Neural progenitor cell (in vitro differentiated cells): ENCODE measurements around the gene PEX6. TPM values are rescaled to one million over a fixed set of nuclear protein-coding genes. Genes with fewer than 3 reads are reported as not detected.
A peak's percentile ranks its signal among the peaks of the same experiment; 100 is the strongest.
"Not testable (repeated sequence)": the region's sequence is repeated elsewhere in the genome, so short reads cannot be mapped to it uniquely, and the experiment has no call there.

Experiments
- DNase-seq: peaks from one replicate; pipeline ENCODE4 v3.0.0-alpha.2; 2016; ENCODE audit warnings: low spot score
- H2AFZ ChIP-seq: fragments of 200-600 bp; sonication (generic); replicated peaks from 2 replicates; pipeline ENCODE4 v1.6.1; 2016; ENCODE audit warnings: antibody characterized with exemption
- H3F3A ChIP-seq: fragments of 200-600 bp; sonication (generic); 2 replicates; pipeline ENCODE4 v1.6.1; 2016; ENCODE audit warnings: antibody characterized with exemption, low read depth
- H3K27ac ChIP-seq: fragments of 200-600 bp; sonication (generic); 2 replicates; pipeline ENCODE4 v1.5.1; 2016; ENCODE audit warnings: mild to moderate bottlenecking
- H3K27me3 ChIP-seq: fragments of 200-600 bp; sonication (generic); 2 replicates; pipeline ENCODE4 v1.6.1; 2016; ENCODE audit warnings: mild to moderate bottlenecking, moderate library complexity
- H3K36me3 ChIP-seq: fragments of 200-600 bp; sonication (generic); 2 replicates; pipeline ENCODE4 v1.5.1; 2016
- H3K4me1 ChIP-seq: fragments of 200-600 bp; sonication (generic); 2 replicates; pipeline ENCODE4 v1.6.1; 2016; ENCODE audit warnings: mixed run types
- H3K4me2 ChIP-seq: fragments of 200-600 bp; sonication (generic); 2 replicates; pipeline ENCODE4 v1.6.1; 2016
- H3K4me3 ChIP-seq: fragments of 200-600 bp; sonication (generic); 2 replicates; pipeline ENCODE4 v1.5.1; 2016
- H3K79me2 ChIP-seq: fragments of 200-600 bp; sonication (generic); 2 replicates; pipeline ENCODE4 v1.6.1; 2016; ENCODE audit warnings: low read depth
- H3K9ac ChIP-seq: fragments of 200-600 bp; sonication (generic); 2 replicates; pipeline ENCODE4 v1.6.1; 2016
- H3K9me3 ChIP-seq: fragments of 200-600 bp; sonication (generic); 2 replicates; pipeline ENCODE4 v1.5.1; 2016; ENCODE audit warnings: low read depth
- H4K20me1 ChIP-seq: fragments of 200-600 bp; sonication (generic); 2 replicates; pipeline ENCODE4 v1.6.1; 2016; ENCODE audit warnings: low read depth
- H3K27ac Mint-ChIP-seq: 3 replicates; pipeline ENCODE4 v1.8.0; 2021; ENCODE audit warnings: mixed read lengths
- H3K27me3 Mint-ChIP-seq: 2 replicates; pipeline ENCODE4 v1.8.0; 2022; ENCODE audit warnings: low read depth, mild to moderate bottlenecking, inconsistent platforms, moderate library complexity, mixed read lengths; ENCODE audit not compliant: insufficient read depth
- H3K36me3 Mint-ChIP-seq: 3 replicates; pipeline ENCODE4 v1.8.0; 2021; ENCODE audit warnings: mixed read lengths
- H3K4me1 Mint-ChIP-seq: 3 replicates; pipeline ENCODE4 v1.8.0; 2021; ENCODE audit warnings: mixed read lengths
- H3K4me3 Mint-ChIP-seq: 3 replicates; pipeline ENCODE4 v1.8.0; 2021; ENCODE audit warnings: mild to moderate bottlenecking, moderate library complexity, mixed read lengths
- H3K9me3 Mint-ChIP-seq: 3 replicates; pipeline ENCODE4 v1.8.0; 2020; ENCODE audit warnings: mixed read lengths
- CTCF ChIP-seq: fragments of 200-600 bp; sonication (generic); IDR thresholded peaks from 2 replicates; pipeline ENCODE4 v1.5.1; 2017; ENCODE audit warnings: antibody characterized with exemption, mild to moderate bottlenecking
- EZH2 ChIP-seq: fragments of 200-600 bp; sonication (generic); IDR thresholded peaks from 2 replicates; pipeline ENCODE4 v1.6.1; 2017; ENCODE audit warnings: antibody characterized with exemption, mild to moderate bottlenecking, moderate library complexity
- EZH2phosphoT487 ChIP-seq: fragments of 200-600 bp; sonication (generic); IDR thresholded peaks from 2 replicates; pipeline ENCODE4 v1.6.1; 2017; ENCODE audit warnings: antibody characterized with exemption
- total RNA-seq: library from RNA; depleted of rRNA; stranded (reverse); fragments of >200 nt; gene quantifications from 2 replicates; pipeline ENCODE4 v1.2.3, GENCODE V29; 2015; ENCODE audit warnings: low replicate concordance

The PEX6 gene
- total RNA-seq, 1 donor from 2014 or later = 11.3 TPM

- peak; percentile 86 for DNase-seq
- Mint-ChIP-seq H3K27me3 (peaks cover 26% of the 10 kb centered on the region), H3K27ac (no peak within 1 kb of the TSS), H3K4me1 (peaks cover 11% of the 10 kb centered on the region), H3K36me3 (peaks cover 6% of the 10 kb centered on the region), H3K9me3 (no peaks in the 10 kb centered on the region), H3K4me3 (peak within 1 kb of the TSS; percentile 79)
- Histone ChIP-seq H3K4me2 (peak within 1 kb of the TSS; percentile 96), H2AFZ (peak within 1 kb of the TSS; percentile 100), H3K36me3 (no peaks in the 10 kb centered on the region), H3K4me1 (peaks cover 4% of the 10 kb centered on the region), H3K79me2 (no peaks in the 10 kb centered on the region), H3K4me3 (peak within 1 kb of the TSS; percentile 67), H4K20me1 (no peaks in the 10 kb centered on the region), H3K9me3 (no peaks in the 10 kb centered on the region), H3K9ac (no peak within 1 kb of the TSS), H3K27ac (no peak within 1 kb of the TSS), H3F3A (peaks cover 27% of the 10 kb centered on the region), H3K27me3 (peaks cover 35% of the 10 kb centered on the region)
- TF ChIP-seq CTCF = no peak
- TF ChIP-seq EZH2phosphoT487 = peak; percentile 50
- TF ChIP-seq EZH2 = peak; percentile 73
Measured at GRCh38 chr6:42960243-42961019, 18.6 kb downstream of the PEX6 start, which contains the start of gene GNMT. GNMT (plus strand) TSS chr6:42960754; CDS start chr6:42960768, 14 bp downstream.

GRCh38 chr6:42959917-42960242 lies 19.1 kb downstream of the PEX6 start:
- no peak for DNase-seq
- H3K9me3 ChIP-seq = no peaks in the 10 kb centered on the region
- no peaks in the 10 kb centered on the region for H3K36me3 ChIP-seq
- peaks cover 27% of the 10 kb centered on the region for H3F3A ChIP-seq
- peaks cover 35% of the 10 kb centered on the region for H3K27me3 ChIP-seq
- no peak overlapping the region for H3K9ac ChIP-seq
- no peaks in the 10 kb centered on the region for H3K9me3 Mint-ChIP-seq
- H3K4me2 ChIP-seq = peak overlapping the region; percentile 96
- H3K79me2 ChIP-seq = no peaks in the 10 kb centered on the region
- peak overlapping the region; percentile 100 for H2AFZ ChIP-seq
- TF ChIP-seq CTCF = no peak
- TF ChIP-seq EZH2phosphoT487 = no peak
- no peak for TF ChIP-seq EZH2
- H3K27me3 Mint-ChIP-seq = peaks cover 26% of the 10 kb centered on the region
- peaks cover 6% of the 10 kb centered on the region for H3K36me3 Mint-ChIP-seq
- H3K4me1 ChIP-seq = peaks cover 4% of the 10 kb centered on the region
- H4K20me1 ChIP-seq = no peaks in the 10 kb centered on the region
- no peak overlapping the region for H3K27ac Mint-ChIP-seq
- H3K27ac ChIP-seq = no peak overlapping the region
- peaks cover 11% of the 10 kb centered on the region for H3K4me1 Mint-ChIP-seq
- H3K4me3 Mint-ChIP-seq = peak overlapping the region; percentile 79
- peak overlapping the region; percentile 67 for H3K4me3 ChIP-seq

- peaks cover 27% of the 10 kb centered on the region for H3F3A ChIP-seq
- H3K36me3 ChIP-seq = no peaks in the 10 kb centered on the region
- Mint-ChIP-seq H3K9me3 (no peaks in the 10 kb centered on the region), H3K27me3 (peaks cover 26% of the 10 kb centered on the region), H3K4me1 (peaks cover 11% of the 10 kb centered on the region), H3K36me3 (peaks cover 6% of the 10 kb centered on the region), H3K27ac (no peak overlapping the region), H3K4me3 (no peak overlapping the region)
- no peaks in the 10 kb centered on the region for H3K9me3 ChIP-seq
- no peak overlapping the region for H3K4me3 ChIP-seq
- no peak overlapping the region for H3K27ac ChIP-seq
- H3K4me2 ChIP-seq = no peak overlapping the region
- peaks cover 35% of the 10 kb centered on the region for H3K27me3 ChIP-seq
- no peak overlapping the region for H3K9ac ChIP-seq
- H4K20me1 ChIP-seq = no peaks in the 10 kb centered on the region
- no peaks in the 10 kb centered on the region for H3K79me2 ChIP-seq
- no peaks in the 10 kb centered on the region for H3K4me1 ChIP-seq
- TF ChIP-seq CTCF (no peak), EZH2phosphoT487 (no peak), EZH2 (no peak)
- H2AFZ ChIP-seq = no peak overlapping the region
- no peak for DNase-seq
Measured at GRCh38 chr6:42958125-42958524, 20.9 kb downstream of the PEX6 start.

GRCh38 chr6:42954405-42954804 lies 24.6 kb downstream of the PEX6 start:
- not testable (repeated sequence) for H3K36me3 ChIP-seq, H3K9ac ChIP-seq, H3K4me1 ChIP-seq, H3K4me1 Mint-ChIP-seq, H4K20me1 ChIP-seq, H3K4me2 ChIP-seq, DNase-seq, H3K27ac ChIP-seq, H3K9me3 ChIP-seq, H3K27me3 ChIP-seq, H3K4me3 ChIP-seq, H3K4me3 Mint-ChIP-seq, H2AFZ ChIP-seq, H3K27me3 Mint-ChIP-seq, H3F3A ChIP-seq, H3K79me2 ChIP-seq, H3K9me3 Mint-ChIP-seq, H3K36me3 Mint-ChIP-seq, H3K27ac Mint-ChIP-seq
